NCI-H774 (cell line): Measurements from ENCODE around the gene NRF1.

Experiments used
- DNase-seq: peaks from one replicate; lab custom pipeline; 2025; lab: John Stamatoyannopoulos, UW

Gene NRF1

GRCh38 chr7:129684777-129685176 is 73.3 kb downstream of the NRF1 start:
- peak; percentile 22 for DNase-seq

DNA sequence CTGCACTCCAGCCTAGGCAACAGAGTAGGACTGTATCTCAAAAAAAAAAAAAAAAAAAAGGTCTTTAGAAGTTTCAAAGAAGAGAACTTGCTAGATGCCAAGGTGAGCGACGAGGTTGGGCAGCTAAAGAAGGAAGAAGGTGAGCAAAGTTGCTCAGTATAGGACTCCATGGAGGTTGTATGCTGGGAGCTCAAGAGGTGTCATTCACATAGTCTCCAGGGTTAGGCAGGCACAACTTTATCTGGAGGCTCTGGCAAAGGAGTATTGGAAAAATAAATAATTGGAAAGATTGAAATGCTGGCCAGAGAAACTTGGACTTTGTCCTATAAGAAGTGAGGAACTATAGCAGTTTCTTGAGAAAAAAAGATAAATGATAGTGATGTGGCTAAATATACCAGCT is 74.5 kb downstream of the NRF1 start:
- DNase-seq: no peak

DNA sequence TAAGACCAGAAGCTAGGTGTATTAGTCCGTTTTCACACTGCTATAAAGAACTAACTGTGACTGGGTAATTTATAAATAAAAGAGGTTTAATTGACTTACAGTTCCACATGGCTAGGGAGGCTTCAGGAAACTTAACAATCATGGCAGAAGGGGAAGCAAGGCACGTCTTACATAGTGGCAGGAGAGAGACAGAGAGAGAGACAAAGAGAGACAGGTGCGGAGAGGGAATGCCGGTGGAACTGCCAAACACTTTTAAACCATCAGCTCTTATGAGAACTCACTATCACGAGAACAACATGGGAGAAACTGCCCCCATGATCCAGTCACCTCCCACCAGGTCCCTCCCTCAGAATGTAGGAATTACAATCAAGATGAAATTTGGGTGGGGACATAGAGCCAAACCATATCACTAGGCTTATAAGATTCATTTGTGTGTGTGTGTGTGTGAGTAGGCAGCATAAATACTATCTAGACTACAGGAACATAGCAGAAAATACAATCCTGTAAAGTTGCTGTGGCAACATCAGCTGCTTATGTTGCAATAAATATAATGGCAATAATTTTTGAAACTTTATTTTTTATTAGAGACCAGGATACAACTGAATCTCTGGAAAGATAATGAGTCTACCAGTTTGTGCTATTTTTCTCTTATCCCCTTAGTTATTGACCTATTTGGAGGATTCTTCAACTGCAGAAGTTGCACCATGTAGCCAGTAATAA is 77.1 kb downstream of the NRF1 start:
- no peak for DNase-seq

GRCh38 chr7:129689995-129690581 is 78.6 kb downstream of the NRF1 start:
- peak; percentile 80 for DNase-seq

- no peak for DNase-seq
These were observed 79.2 kb downstream of the NRF1 start for GRCh38 chr7:129690701-129691100.

GRCh38 chr7:129698516-129699418 is 87.2 kb downstream of the NRF1 start:
- no peak for DNase-seq

DNA sequence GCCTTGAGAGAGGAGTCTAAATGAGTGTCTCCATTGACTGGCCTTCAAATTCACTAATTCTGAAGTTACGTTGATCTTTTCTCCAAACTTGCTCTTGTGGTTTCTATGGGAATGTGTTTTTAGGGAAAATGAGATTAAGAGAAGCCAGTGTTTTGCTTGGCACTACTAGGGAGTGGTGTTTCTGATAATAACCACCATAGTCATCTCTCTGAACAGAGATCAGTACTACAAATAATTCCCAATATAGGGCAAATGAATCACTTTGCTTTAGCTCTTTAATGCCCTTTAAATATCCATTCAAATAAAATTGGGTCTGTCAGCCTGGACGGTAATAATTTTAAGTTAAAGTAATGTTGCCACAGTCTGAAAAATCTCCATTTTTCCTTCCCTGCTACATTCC is 90.8 kb downstream of the NRF1 start:
- no peak for DNase-seq

- no peak for DNase-seq
These were observed 91.3 kb downstream of the NRF1 start for GRCh38 chr7:129702761-129703338.

DNA sequence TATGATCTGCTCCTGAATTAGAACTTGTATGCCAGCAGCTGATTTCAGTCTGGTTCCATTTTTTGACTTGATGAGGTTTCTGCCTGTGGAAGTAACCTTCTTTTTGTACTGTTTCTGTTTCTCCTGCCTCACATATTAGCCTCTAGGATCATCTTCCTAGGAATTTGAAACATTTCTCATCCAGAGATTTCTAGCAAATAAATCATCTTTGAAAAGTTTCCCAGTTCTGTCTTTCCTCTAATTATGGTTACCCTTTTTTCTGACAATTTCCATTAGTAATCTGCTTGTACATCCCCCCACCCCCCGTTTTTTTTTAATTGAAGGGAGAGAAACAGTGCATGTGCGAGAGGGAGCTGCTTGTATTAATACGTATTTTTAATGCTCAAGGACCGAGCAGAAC is 92.2 kb downstream of the NRF1 start:
- DNase-seq: no peak

DNA sequence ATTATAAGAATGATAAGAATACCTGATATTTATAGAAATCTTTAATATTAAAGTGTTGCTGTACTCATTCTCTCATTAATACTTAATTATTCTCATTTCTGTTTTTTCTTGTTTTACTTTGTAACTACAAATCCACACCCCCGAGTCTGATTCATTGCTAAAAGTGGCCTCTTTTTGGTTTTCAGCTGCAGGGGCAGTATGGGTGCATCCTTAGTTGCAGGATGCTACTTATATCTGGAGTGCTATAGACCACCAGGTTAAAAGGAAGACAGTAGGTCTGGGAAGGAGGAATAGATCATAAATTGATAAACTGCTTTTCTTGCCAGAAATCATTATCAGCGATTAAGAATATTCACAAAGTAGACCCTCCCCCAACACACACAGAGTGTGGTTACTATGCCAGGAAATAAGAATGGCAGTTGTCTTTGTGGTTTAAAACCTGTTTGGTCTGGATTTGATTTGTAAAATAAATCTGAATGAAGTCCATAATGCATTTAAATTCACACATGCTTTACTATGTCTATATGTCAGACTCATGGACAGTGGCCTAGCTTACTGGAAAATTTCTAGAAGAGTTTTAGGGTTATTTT is 96.5 kb downstream of the NRF1 start:
- no peak for DNase-seq

DNA sequence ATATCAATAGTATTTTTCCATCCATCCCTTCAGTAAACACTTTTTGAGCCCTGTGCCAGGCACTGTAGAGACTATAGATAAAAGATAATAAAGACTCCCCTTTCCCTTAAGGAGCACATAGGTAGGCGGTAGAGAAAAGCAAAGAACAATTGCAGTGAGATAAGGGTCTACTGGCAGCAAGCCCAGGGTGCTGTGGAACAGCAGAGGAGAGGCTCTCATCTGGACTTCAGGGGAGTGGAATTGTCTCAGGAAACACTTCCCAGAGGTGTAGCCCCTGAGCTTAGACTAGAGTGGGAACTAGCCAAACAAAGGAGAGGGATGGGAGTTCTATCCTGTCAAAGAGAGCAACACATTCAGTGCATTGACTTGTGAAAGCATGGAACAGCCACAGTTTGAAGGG is 102.0 kb downstream of the NRF1 start:
- no peak for DNase-seq

GRCh38 chr7:129714514-129715063 is 103.1 kb downstream of the NRF1 start:
- DNase-seq: no peak

GRCh38 chr7:129719980-129720732 is 108.6 kb downstream of the NRF1 start:
- peak; percentile 40 for DNase-seq

- DNase-seq: no peak
These were observed 109.5 kb downstream of the NRF1 start for GRCh38 chr7:129721068-129721467.

GRCh38 chr7:129723679-129724078 is 112.2 kb downstream of the NRF1 start:
- DNase-seq: no peak

GRCh38 chr7:129724796-129725195 is 113.3 kb downstream of the NRF1 start:
- no peak for DNase-seq

DNA sequence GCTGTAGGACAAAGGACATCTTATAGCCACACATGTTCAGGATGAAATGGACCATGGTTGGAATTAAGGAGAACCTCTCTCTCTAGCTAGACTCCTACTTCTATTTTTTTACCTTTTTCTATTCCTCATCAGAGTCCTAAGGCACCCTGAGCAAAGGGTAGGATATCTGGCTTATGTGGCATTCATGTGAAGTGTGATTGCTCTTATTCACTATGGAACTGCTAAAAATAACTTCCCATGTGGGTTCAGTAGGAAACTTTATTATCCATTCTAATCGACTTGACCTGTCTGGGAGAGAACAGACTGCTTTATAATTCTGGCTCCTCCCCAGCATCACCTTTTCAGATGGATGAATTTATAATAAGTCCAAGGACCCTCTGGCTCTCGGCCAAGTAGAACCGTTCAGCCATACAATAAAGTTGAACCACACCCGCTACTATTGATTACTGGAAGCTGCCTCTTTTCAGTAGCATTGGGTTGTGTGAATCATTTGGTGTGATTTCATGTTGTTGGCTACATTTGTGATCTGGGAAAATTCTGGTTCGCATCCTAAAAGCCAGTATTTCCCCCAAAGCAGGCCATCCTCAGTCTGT is 117.5 kb downstream of the NRF1 start:
- no peak for DNase-seq

DNA sequence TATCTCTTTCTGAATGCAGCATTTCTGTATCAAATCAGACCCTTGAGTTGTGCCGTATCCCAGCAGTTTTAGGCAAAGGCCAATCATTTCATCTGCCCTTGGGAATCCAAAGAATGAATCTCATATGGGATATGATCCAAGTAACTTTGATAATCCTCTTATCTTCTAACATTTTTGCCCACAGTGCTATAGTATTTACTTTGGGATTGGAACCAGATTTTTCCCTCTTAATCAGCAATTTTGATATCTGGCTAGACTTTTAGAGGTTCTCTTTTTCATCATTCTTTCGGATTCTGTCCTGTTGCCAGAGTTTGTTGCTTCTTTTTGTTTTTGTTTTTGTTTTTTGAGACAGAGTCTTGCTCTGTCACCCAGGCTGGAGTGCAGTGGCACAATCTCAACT is 118.0 kb downstream of the NRF1 start:
- no peak for DNase-seq

DNA sequence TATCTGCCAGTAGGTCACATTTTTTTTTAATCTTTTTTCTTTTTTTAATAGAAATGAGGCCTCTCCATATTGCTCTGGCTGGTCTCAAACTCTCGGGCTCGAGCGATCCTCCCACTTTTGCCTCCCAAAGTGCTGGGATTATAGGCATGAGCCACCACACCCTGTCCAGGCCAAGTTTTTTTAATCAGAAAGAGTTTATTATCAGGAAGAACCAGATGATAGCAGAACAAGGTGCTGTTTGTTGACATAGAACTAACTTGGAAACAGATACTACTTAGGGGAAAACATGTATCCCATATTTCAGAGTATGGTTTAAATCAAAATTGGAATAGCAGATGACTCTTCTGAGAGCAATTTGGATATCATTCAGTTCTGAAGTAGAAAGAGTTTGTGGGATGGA is 118.6 kb downstream of the NRF1 start:
- no peak for DNase-seq

DNA sequence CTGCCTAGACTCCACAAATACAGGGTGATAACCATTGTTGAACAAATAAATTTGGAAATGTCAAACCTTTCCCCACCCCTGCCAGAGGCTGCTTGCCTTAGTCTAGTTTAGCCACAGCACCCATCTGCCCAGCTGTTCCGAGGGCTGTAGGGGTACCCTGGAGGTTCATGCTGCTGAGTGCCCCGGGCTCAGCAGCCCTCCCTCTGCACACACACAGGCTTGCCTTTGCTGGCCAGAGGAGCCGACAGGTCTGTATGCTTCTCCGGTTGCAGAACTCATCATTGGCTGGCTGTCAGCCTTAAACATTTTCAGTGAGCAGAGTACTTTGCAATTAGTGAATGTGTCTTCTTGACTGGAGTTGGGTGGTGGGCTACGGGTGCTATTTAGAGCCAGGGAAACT is 122.9 kb downstream of the NRF1 start:
- no peak for DNase-seq

- DNase-seq: no peak
These were observed 127.9 kb downstream of the NRF1 start for GRCh38 chr7:129739427-129739826.
